Panc1 (cell line): ENCODE results near the gene CACNA2D4.

Source experiments
- POLR2AphosphoS5 ChIP-seq: IDR thresholded peaks from 2 replicates; pipeline ENCODE4 v1.6.1; 2012; ENCODE audit warnings: mild to moderate bottlenecking, low read depth, low read length, moderate library complexity
- SIN3A ChIP-seq: IDR thresholded peaks from 2 replicates; pipeline ENCODE4 v1.6.1; 2012; ENCODE audit warnings: low read depth, mild to moderate bottlenecking, low read length, moderate library complexity, borderline replicate concordance; ENCODE audit not compliant: insufficient read depth
- TCF7L2 ChIP-seq: IDR thresholded peaks from 2 replicates; pipeline ENCODE4 v1.6.1; 2011; ENCODE audit warnings: mild to moderate bottlenecking, low read depth, low read length, inconsistent platforms
- TF ChIP-seq, protein P1 (sequence below): fragments of 450-650 bp; IDR thresholded peaks from 2 replicates; pipeline ENCODE4 v1.5.1; 2017; ENCODE audit warnings: mild to moderate bottlenecking
- TF ChIP-seq, protein P2 (sequence below), 2 experiments: IDR thresholded peaks; 2 replicates each; pipeline ENCODE4 v1.6.1; 2011 to 2012; ENCODE audit warnings: low read depth in 2 of 2, control low read depth in 1 of 2, low read length in 1 of 2, mild to moderate bottlenecking in 1 of 2, moderate library complexity in 1 of 2; ENCODE audit not compliant: insufficient read depth in 1 of 2

DNA sequence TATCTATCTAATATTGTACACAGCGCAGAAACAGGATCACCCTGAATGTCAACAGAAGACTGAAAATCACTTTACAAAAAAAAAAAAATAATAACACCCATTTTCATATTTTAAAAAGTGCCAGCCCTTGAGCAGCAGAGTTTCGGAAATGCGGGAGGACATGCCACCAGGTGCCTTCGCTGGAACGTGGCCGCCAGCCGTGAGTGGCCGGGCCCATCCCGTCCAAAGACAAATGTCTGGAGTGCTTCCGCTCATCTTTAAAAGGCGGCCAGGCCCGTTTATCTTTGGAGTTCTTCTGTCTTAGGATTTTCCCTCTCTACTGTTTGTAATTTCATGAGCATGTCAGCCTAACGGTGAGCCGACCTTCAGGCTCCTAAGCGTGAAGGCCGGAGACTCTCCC, 54.6 kb downstream of the CACNA2D4 start:
- TF ChIP-seq, protein P1, sequence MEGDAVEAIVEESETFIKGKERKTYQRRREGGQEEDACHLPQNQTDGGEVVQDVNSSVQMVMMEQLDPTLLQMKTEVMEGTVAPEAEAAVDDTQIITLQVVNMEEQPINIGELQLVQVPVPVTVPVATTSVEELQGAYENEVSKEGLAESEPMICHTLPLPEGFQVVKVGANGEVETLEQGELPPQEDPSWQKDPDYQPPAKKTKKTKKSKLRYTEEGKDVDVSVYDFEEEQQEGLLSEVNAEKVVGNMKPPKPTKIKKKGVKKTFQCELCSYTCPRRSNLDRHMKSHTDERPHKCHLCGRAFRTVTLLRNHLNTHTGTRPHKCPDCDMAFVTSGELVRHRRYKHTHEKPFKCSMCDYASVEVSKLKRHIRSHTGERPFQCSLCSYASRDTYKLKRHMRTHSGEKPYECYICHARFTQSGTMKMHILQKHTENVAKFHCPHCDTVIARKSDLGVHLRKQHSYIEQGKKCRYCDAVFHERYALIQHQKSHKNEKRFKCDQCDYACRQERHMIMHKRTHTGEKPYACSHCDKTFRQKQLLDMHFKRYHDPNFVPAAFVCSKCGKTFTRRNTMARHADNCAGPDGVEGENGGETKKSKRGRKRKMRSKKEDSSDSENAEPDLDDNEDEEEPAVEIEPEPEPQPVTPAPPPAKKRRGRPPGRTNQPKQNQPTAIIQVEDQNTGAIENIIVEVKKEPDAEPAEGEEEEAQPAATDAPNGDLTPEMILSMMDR = no peak
- TF ChIP-seq POLR2AphosphoS5 = no peak
- no peak for TF ChIP-seq SIN3A
- no peak for TF ChIP-seq TCF7L2
- TF ChIP-seq, protein P2, sequence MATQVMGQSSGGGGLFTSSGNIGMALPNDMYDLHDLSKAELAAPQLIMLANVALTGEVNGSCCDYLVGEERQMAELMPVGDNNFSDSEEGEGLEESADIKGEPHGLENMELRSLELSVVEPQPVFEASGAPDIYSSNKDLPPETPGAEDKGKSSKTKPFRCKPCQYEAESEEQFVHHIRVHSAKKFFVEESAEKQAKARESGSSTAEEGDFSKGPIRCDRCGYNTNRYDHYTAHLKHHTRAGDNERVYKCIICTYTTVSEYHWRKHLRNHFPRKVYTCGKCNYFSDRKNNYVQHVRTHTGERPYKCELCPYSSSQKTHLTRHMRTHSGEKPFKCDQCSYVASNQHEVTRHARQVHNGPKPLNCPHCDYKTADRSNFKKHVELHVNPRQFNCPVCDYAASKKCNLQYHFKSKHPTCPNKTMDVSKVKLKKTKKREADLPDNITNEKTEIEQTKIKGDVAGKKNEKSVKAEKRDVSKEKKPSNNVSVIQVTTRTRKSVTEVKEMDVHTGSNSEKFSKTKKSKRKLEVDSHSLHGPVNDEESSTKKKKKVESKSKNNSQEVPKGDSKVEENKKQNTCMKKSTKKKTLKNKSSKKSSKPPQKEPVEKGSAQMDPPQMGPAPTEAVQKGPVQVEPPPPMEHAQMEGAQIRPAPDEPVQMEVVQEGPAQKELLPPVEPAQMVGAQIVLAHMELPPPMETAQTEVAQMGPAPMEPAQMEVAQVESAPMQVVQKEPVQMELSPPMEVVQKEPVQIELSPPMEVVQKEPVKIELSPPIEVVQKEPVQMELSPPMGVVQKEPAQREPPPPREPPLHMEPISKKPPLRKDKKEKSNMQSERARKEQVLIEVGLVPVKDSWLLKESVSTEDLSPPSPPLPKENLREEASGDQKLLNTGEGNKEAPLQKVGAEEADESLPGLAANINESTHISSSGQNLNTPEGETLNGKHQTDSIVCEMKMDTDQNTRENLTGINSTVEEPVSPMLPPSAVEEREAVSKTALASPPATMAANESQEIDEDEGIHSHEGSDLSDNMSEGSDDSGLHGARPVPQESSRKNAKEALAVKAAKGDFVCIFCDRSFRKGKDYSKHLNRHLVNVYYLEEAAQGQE (IDR thresholded peaks at IDR 0.05; ENCODE audit: insufficient read depth in 1 of 2, low read depth in 2 of 2, low read length in 1 of 2) = no peak
